ENCODE measurements around the gene PACSIN2.

DNA sequence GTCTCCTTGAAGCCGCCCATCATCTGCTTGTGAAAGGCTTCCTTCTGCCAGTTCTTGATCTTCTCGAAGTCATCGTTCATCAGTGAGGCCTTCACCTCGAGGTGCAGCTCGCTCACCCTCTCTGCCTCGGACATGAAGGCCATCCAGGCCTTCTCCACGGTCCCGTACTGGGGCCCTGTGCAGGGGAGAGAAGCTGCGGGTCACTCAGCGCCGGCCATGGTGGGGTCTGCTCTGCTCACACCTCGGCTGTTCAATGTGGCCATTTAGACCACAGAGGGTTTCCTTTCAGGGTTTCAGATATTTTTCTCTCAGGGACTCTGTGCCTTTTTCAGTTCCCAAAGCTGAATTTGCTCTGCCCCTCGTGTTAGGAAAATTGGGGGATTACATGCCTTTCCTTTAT lies 123.9 kb downstream of the PACSIN2 start:
- TF ChIP-seq EZH2 (IDR thresholded peaks at IDR 0.05; ENCODE audit: insufficient read depth, poor library complexity, severe bottlenecking): no peak
- no peak for TF ChIP-seq EZH2phosphoT487 (IDR thresholded peaks at IDR 0.05; ENCODE audit: insufficient read depth, low read depth)

Data from GM23248 (cell line).